GM21381 (cell line): ENCODE data around the gene UCHL5.
"Not testable (repeated sequence)": the region's sequence is repeated elsewhere in the genome, so short reads cannot be mapped to it uniquely, and the experiment has no call there.

Source experiments
- ATAC-seq: cut with Tn5 transposase; IDR thresholded peaks from one replicate; pipeline ENCODE4 v1.9.1; 2021; ENCODE audit warnings: mild to moderate bottlenecking, moderate library complexity; ENCODE audit not compliant: unreplicated experiment

The UCHL5 gene

DNA sequence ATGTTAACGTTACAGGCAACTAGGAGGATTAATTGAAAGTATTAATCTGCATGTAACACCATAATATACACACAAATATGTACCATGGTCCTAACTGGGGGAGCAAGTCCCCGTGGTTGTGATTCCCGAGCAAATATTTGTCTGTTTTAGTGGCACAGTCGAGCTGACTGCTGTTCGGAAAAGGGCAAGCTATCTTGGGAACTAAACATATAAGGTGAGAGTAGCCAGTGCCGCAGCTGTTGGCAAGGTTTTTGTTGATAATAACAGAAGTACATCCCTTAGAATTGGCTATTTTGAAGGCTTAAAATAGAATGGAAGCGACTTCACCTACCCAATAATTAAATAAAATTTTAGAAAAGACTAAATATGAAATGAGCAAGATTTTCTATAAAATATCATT lies 45.5 kb downstream of the UCHL5 start:
- ATAC-seq: no peak

GRCh38 chr1:193013005-193013404 lies 46.2 kb downstream of the UCHL5 start:
- ATAC-seq: no peak

GRCh38 chr1:193011406-193011805 lies 47.8 kb downstream of the UCHL5 start:
- no peak for ATAC-seq

DNA sequence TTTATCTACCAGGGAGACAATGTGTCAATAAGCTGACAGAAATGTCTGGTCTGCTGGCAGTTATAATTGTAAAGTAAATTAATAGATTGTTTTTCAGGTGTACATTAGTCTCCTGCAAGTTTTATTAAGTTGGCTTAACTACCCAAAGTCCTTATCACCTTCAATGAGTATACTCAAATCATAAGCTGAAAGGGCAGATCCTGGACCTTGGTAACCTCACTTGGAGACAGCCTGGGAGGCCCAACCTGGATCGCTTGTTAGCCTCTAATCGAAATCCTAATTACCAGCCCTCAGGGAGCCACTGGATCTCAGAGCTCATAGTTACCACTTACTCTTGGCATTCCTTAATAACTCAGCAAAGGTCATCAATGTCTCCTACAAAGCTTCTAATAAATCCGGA lies 49.7 kb downstream of the UCHL5 start:
- no peak for ATAC-seq

GRCh38 chr1:193005785-193006184 lies 53.4 kb downstream of the UCHL5 start:
- no peak for ATAC-seq

DNA sequence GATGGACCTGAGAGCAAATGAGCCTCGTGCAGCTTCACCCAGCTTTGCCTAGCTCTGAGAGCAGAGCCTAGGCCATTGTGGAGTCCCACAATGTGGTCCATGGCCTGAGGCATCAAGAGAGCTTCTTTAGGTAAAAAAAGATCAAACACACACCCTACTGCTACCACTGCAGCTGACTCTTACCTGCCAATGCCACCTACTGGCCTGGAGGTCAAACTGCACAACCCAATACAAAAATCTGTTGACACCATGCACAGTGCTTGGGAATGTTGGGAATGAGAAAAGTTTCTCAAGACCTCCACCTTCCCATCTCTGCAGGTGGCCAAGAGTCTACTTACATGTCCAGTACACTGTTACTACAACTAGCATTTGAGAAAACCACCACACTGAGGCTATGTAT lies 60.6 kb downstream of the UCHL5 start:
- no peak for ATAC-seq

DNA sequence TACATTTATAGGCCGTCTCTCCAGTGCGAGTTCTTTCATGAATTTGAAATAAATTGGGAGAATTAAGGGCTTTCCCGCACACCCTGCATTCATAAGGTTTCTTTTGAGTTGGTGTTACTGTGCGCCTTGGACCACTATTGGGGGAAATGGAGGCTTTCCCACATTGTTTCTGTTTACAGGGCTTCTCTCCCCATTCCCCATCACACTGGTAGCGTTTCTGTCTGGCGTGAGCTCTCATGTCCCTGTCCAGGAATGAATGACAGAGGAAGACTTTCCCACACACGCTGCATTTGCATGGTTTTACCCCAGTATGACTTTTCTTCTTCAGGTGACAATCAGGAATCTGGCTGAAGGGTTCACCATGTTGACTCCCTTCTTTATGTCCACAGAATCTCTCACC lies 65.0 kb downstream of the UCHL5 start:
- ATAC-seq: no peak

DNA sequence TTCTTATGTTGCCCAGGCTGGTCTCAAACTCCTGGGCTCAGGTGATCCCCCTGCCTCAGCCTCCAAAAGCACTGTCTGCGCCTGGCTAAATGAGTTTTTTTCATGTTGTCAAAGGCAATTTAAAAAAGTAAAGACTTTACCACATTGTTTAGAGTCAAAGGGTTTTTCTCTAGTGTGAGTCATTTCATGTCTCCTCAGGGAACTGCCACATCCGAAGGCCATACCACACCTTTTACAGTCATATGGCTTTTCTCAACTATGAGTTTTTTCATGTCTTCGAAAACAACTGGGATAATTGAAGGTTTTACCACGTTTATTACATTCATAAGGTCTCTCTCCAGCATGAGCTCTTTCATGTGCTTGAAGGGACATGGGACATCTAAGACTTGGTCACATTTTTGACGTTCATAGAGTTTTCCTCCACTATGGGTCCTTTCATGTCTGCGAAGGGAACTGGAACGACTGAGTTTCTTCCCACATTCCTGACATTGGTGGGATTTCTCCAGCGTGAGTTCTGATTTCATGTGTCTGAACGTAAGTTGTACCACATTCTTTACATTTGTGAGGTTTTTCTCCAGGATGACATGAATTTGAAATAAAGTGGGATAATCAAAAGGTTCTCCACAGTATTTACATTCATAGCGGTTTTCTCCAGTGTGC lies 65.6 kb downstream of the UCHL5 start:
- no peak for ATAC-seq

- not testable (repeated sequence) for ATAC-seq
These were observed 72.3 kb downstream of the UCHL5 start for GRCh38 chr1:192986748-192987334.

DNA sequence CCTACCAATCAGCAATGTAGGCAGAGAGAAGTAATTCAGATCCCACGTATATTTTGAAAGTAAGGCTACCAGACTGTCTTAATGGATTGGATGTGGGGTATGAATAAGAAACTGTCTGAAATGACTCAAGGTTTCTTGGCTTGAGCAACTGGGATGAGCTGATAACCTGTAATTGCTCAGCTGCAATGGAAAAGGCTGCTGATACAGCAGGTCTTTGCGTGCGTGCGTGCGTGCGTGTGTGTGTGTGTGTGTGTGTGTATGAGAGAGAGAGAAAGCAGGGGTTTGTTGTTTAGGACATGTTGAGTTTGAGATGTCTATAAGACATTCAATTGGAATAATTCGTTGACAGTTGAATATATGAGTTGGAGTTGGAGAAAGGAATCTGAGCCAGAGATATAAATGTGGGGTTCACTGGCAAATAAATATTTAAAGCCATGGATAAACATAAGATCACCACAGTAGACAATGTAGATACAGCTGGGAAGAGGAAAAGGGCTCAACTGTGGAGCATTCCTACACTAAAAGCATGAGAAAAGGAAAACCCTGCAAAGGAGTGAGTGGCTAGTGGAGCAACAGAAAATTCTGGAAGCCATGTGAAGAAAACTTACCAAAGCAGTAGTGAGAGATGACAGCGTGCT lies 72.9 kb downstream of the UCHL5 start:
- ATAC-seq: no peak

GRCh38 chr1:192984080-192984479 lies 75.1 kb downstream of the UCHL5 start:
- no peak for ATAC-seq

DNA sequence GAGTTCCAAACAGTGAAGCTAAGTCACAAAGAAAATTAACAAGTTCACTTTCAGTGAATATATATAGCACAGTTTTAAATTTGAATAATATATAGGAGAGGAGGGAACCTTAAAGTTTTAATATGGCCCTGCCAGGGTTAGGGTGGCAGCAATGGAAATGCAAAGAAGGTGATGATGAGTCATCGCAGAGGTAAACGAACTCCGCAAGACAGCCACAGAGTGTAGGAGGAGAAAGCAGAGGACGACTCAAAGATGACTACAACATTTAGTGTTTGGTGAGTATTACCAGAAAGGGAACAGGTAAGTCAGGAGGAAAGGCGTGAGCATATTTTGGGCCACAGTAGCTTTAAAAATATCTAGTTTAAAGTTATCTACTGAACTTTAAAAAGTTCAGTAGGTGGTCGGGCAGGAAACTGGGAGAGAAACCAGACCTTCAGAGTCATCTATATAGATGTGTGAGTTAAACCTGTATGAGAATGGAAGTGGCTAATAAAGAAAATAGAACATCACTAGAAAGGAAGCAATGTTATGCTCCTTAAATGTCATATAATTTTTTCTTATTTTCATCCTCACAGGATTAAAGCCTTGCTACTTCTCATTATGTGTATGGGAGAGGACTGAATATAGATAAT lies 75.7 kb downstream of the UCHL5 start:
- ATAC-seq: peak; percentile 93

DNA sequence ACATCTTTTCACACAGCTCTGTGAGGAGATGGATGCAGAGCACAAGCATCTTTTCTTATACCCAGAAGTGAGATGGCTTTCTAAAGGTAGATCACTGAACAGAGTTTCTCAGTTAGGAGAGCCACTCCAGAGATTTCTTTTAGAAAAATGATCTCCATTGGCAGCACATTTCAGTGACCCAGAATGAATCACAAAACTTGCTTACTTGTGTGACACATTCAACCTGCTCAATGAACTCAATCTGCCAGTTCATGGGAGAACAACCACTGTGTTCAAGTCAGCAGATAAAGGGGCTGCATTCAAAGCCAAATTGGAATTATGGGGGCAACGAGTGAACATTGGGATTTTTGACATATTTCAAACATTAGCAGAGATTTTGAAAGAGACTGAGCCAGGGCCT lies 78.3 kb downstream of the UCHL5 start:
- no peak for ATAC-seq

- ATAC-seq: not testable (repeated sequence)
These were observed 78.8 kb downstream of the UCHL5 start for GRCh38 chr1:192980334-192980733.

DNA sequence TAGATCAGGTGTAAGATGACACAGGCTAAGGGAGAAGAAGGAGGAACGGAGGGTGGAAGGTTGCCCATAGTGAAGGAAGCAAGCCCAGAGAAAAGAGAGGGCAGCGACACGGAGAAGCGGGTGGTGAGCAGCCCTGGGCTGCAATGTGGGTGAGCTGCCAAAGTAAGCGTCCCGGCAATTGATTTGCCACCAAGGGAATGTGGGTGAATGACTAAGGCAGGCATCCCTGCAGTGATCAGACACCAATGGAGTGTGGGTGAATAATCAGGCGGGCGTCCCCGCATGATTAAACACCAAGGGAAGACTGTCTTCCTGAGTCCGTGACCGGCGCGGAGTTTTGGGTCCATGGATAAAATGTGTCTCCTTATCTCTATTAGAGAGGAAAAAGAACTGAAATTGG lies 79.6 kb downstream of the UCHL5 start:
- ATAC-seq: no peak

DNA sequence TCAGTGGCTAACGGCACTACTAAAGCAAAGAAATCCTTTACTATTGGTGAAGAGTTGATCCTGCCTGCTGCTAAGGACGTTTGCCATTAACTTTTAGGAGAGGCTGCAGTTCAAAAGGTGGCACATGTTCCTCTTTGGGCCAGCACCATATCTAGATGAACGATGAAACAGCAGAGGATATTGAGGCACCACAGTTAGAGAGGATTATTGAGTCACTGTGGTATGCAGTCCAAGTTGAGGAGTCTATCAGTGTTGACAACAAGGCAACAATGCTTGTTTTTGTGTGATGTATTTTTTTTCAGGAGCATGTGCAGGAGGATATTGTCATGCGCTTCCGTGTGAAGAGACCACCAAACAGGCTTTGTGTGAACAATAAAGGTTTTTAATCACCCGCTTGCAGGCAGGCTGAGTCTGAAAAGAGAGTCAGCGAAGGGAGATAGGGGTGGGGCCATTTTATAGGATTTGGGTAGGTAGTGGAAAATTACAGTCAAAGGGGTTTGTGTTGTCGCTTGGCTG lies 80.9 kb downstream of the UCHL5 start:
- no peak for ATAC-seq

DNA sequence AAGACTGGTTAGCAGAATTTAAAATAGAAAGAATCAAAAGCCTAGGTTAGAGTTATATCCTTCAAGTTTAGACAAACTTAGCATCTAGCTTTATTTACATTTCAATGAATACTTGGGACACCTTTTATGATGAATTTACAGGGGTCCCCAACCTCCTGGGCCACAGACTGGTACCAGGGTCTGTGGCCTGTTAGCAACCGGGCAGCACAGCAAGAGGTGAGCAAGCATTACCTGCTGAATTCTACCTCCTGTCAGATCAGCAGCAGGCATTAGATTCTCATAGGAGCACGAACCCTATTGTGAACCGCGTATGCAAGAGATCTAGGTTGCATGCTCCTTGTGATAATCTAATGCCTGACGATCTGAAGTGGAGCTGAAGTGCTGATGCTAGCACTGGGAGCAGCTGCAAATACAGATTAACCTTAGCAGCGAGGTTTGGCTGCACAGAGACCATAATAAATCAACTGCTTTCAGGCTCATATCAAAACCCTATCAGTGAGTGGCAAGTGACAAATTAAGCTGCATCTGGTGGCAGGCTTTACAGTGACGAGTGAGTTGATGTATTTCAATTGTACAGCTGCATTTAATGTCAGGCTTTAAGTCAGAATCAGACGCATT lies 82.0 kb downstream of the UCHL5 start:
- ATAC-seq: no peak

- ATAC-seq: no peak
These were observed 82.6 kb downstream of the UCHL5 start for GRCh38 chr1:192976576-192976975.

GRCh38 chr1:192974701-192975100 lies 84.5 kb downstream of the UCHL5 start:
- no peak for ATAC-seq

DNA sequence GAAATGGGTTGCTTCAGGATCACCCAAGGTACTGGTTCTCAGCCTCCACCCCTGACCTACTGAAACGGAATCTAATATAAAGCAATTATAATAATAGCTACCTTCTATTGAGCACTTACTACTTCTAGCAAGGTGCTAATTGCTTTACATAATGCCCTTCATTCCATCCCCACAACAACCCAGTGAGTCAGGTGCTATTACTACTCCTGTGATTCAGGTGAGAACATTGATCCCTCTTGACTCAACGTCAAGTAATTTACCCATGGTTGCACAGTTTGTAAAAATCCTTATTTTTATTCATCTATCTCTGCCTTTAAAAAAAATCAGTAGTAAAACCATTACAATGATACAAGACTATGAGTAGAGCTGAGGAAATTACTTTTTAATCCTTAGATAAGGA lies 85.2 kb downstream of the UCHL5 start:
- no peak for ATAC-seq

DNA sequence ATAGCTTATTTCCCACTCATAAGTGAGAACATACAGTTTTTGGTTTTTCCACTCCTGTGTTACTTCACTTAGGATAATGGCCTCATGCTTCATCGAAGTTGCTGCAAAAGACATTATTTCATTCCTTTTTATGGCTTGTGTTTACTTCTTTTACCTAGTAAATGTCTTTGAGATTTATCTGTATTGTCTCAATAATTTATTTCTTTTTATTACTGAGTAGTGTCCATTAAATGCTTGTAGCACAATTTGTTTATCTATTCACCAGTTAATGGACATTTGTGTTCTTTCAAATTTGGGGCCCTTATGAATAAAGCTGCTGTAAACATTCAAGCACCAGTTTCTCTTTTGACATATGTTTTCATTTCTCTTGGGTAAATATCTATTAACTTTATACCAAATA lies 86.0 kb downstream of the UCHL5 start:
- ATAC-seq: no peak
